ENCODE results near the gene FEM1A.
A peak's percentile ranks its signal among the peaks of the same experiment; 100 is the strongest.
"Not testable (repeated sequence)": the region's sequence is repeated elsewhere in the genome, so short reads cannot be mapped to it uniquely, and the experiment has no call there.

The FEM1A gene

DNA sequence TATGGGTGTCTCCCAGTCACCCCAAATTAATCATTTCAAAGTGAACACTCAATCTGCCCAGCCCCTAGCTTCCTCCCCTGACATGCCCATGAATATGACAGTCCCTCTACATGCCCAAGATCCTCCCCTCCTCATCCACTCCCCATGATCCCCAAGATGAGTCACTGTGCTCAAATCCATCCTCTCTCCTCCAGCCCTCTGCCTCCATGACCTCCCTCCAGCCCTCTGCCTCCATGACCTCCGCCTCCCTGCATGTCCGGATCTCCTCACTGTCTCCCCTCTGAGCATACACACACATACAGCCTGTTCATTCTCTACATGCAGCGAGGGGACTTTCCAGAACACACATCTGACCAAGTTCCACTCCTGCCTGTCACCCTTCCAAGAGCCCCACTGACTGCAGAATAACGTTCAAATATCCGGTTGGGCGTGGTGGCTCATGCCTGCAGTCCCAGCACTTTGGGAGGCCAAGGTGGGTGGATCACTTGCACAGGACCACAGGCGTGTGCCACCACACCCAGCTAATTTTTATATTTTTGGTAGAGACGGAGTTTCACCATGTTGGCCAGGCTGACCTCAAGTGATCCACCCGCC is 18.4 kb upstream of the FEM1A start:
- no peak overlapping the region for H3K4me3 ChIP-seq (ENCODE audit: low read depth in 1 of 2, low read length in 2 of 2)
- no peaks in the 10 kb centered on the region for H3K4me1 ChIP-seq (ENCODE audit: control insufficient read depth in 1 of 2, insufficient read depth in 2 of 2, low read length in 2 of 2)
- no peaks in the 10 kb centered on the region for H3K9me3 ChIP-seq (ENCODE audit: control insufficient read depth in 1 of 2, low read length in 2 of 2)
- peaks cover 0 to 3% of the 10 kb centered on the region in 2 donors for H3K27me3 ChIP-seq (ENCODE audit: control insufficient read depth in 1 of 2, insufficient read depth in 2 of 2, low read length in 2 of 2)
- no peak overlapping the region for H3K9ac ChIP-seq (ENCODE audit: low read depth in 1 of 2, low read length in 2 of 2)
- H3K36me3 ChIP-seq (ENCODE audit: control insufficient read depth in 1 of 2, insufficient read depth in 2 of 2, low read length in 2 of 2) = no peaks in the 10 kb centered on the region
- no peak overlapping the region for H3K27ac ChIP-seq (ENCODE audit: low read depth, low read length)

DNA sequence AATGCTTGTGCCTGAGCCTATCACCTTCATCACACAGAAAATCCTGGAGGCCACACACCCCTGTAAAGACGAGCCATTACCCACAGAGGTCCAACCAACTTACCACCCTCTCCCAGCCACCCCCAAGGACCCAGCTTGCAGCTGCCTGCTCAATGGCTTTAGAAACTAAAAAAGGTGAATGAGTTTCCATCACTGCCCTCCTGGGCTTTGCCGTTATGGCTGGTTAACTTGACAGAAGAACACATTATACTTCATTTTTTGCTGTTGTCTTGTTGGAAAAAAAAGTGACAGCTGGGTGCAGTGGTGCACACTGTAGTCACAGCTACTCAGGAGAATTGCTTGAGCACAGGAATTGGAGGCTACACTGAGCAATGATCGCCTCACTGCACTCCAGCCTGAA is 17.4 kb upstream of the FEM1A start:
- peaks cover 0 to 3% of the 10 kb centered on the region in 2 donors for H3K27me3 ChIP-seq (ENCODE audit: control insufficient read depth in 1 of 2, insufficient read depth in 2 of 2, low read length in 2 of 2)
- no peak overlapping the region for H3K9ac ChIP-seq (ENCODE audit: low read depth in 1 of 2, low read length in 2 of 2)
- H3K4me1 ChIP-seq (ENCODE audit: control insufficient read depth in 1 of 2, insufficient read depth in 2 of 2, low read length in 2 of 2) = no peaks in the 10 kb centered on the region
- H3K9me3 ChIP-seq (ENCODE audit: control insufficient read depth in 1 of 2, low read length in 2 of 2) = no peaks in the 10 kb centered on the region
- H3K36me3 ChIP-seq (ENCODE audit: control insufficient read depth in 1 of 2, insufficient read depth in 2 of 2, low read length in 2 of 2) = no peaks in the 10 kb centered on the region
- H3K27ac ChIP-seq (ENCODE audit: low read depth, low read length) = no peak overlapping the region
- H3K4me3 ChIP-seq (ENCODE audit: low read depth in 1 of 2, low read length in 2 of 2) = no peak overlapping the region

DNA sequence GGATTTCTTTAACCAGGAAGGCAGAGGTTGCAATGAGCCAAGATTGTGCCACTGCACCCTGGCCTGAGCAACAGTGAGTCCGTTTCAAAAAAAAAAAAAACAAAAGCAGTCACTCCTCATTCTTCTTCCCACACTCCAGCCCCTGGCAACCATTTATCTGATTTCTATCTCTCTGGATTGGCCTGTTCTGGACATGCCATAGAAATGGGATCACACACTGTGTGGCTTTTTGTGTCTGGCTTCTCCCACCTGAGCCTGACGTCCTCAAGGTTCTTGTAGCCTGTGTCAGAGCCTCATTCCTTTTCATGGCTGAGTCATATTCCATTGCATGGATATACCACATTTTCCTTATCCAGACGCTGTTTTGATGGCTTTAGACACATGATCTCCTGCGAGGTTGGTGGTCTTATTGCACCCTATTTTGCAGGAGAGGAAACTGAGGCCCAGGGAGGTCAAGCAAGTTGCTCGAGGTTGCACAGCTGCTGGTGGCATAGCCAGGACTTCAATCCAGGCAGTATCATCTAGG is 15.8 kb upstream of the FEM1A start:
- Histone ChIP-seq H3K9me3 (ENCODE audit: control insufficient read depth in 1 of 2, low read length in 2 of 2) (peaks cover under 1% of the 10 kb centered on the region in 2 donors), H3K27me3 (ENCODE audit: control insufficient read depth in 1 of 2, insufficient read depth in 2 of 2, low read length in 2 of 2) (peaks cover 0 to 3% of the 10 kb centered on the region in 2 donors)

DNA sequence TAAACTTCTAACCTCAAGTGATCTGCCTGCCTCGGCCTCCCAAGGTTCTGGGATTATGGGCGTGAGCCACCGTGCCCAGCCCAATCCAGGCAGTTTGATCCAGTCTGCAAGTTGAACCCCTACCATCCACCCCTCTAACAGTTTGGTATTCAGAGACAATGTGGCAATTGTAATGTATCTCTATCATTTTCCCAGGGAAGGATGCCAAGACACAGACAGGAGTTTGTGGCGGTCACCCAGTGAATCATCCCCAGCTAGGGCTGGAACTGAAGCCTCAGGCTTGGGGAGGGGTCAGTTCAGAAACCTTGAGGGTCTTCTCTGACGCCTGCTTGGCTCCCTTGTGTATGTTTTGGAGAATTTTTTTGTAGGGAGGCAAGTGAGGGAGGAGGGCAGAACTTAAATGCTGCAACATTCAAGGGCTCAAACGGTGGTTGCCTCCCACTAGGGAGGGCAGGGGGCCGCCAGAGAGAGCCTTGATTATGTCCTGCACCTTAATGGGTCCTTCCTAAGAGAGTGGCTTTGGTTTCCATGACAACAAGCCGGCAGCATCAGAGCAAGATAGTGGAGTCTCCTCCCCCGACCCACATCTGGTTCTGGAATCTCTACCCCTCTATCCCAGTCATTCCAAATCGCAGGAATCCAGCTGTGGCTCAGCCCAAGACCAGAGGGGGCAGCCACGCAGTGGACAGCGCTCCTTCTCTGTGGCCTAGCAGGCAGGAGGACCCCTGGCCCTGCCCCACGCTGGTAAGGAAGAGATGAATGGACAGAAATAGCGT is 14.9 kb upstream of the FEM1A start:
- Histone ChIP-seq H3K4me3 (ENCODE audit: low read depth in 1 of 2, low read length in 2 of 2) (no peak overlapping the region), H3K9me3 (ENCODE audit: control insufficient read depth in 1 of 2, low read length in 2 of 2) (peaks cover 4% of the 10 kb centered on the region in 2 donors), H3K36me3 (ENCODE audit: control insufficient read depth in 1 of 2, insufficient read depth in 2 of 2, low read length in 2 of 2) (no peaks in the 10 kb centered on the region), H3K9ac (ENCODE audit: low read depth in 1 of 2, low read length in 2 of 2) (no peak overlapping the region), H3K27ac (ENCODE audit: low read depth, low read length) (no peak overlapping the region), H3K4me1 (ENCODE audit: control insufficient read depth in 1 of 2, insufficient read depth in 2 of 2, low read length in 2 of 2) (no peaks in the 10 kb centered on the region), H3K27me3 (ENCODE audit: control insufficient read depth in 1 of 2, insufficient read depth in 2 of 2, low read length in 2 of 2) (peaks cover 0 to 3% of the 10 kb centered on the region in 2 donors)

More for the DNA sequence above, 15.8 kb upstream of the FEM1A start:
- H3K4me1 ChIP-seq (ENCODE audit: control insufficient read depth in 1 of 2, insufficient read depth in 2 of 2, low read length in 2 of 2) = no peaks in the 10 kb centered on the region
- H3K27ac ChIP-seq (ENCODE audit: low read depth, low read length) = no peak overlapping the region
- H3K4me3 ChIP-seq (ENCODE audit: low read depth in 1 of 2, low read length in 2 of 2) = no peak overlapping the region
- H3K9ac ChIP-seq (ENCODE audit: low read depth in 1 of 2, low read length in 2 of 2) = no peak overlapping the region
- no peaks in the 10 kb centered on the region for H3K36me3 ChIP-seq (ENCODE audit: control insufficient read depth in 1 of 2, insufficient read depth in 2 of 2, low read length in 2 of 2)

DNA sequence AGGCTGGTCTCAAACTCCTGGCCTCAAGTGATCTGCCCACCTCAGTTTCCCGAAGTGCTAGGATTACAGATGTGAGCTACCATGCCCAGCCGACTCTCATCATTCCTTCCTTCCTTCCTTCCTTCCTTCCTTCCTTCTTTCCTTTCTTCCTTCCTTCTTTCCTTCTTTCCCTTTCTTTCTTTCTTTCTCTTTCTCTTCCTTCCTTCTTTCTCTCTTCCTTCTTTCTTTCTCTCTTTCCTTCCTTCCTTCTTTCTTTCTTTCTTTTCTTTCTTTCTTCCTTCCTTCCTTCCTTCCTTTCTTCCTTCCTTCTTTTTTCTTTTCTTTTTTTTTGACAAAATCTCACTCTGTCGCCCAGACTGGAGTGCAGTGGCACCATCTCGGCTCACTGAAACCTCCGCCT is 13.4 kb upstream of the FEM1A start:
- H3K9me3 ChIP-seq (ENCODE audit: control insufficient read depth in 1 of 2, low read length in 2 of 2); H3K4me3 ChIP-seq (ENCODE audit: low read depth in 1 of 2, low read length in 2 of 2); H3K27ac ChIP-seq (ENCODE audit: low read depth, low read length); H3K4me1 ChIP-seq (ENCODE audit: control insufficient read depth in 1 of 2, insufficient read depth in 2 of 2, low read length in 2 of 2); H3K27me3 ChIP-seq (ENCODE audit: control insufficient read depth in 1 of 2, insufficient read depth in 2 of 2, low read length in 2 of 2); H3K36me3 ChIP-seq (ENCODE audit: control insufficient read depth in 1 of 2, insufficient read depth in 2 of 2, low read length in 2 of 2); H3K9ac ChIP-seq (ENCODE audit: low read depth in 1 of 2, low read length in 2 of 2): not testable (repeated sequence)

DNA sequence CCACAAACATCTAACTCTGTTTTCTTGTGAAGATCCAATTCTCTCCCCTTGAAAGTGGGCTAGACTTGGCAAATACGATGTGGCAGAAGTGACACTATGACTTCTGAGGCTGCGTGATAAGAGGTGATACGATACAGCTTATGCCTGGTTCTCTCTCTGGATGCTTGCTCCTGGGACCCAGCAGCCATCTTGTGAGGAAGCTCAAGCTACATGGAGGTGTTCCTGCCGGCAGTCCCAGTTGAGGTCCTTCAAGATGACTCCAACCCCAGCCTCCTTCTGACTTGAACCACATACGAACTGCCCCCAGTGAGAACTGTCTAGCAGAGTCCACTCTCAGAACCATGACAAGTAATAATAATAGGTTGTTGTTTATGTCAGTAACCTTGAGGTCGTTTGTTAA is 10.7 kb upstream of the FEM1A start:
- Histone ChIP-seq H3K9me3 (ENCODE audit: control insufficient read depth in 1 of 2, low read length in 2 of 2) (peaks cover 4% of the 10 kb centered on the region in 2 donors), H3K9ac (ENCODE audit: low read depth in 1 of 2, low read length in 2 of 2) (no peak overlapping the region), H3K4me1 (ENCODE audit: control insufficient read depth in 1 of 2, insufficient read depth in 2 of 2, low read length in 2 of 2) (no peaks in the 10 kb centered on the region), H3K4me3 (ENCODE audit: low read depth in 1 of 2, low read length in 2 of 2) (no peak overlapping the region), H3K27me3 (ENCODE audit: control insufficient read depth in 1 of 2, insufficient read depth in 2 of 2, low read length in 2 of 2) (no peaks in the 10 kb centered on the region), H3K36me3 (ENCODE audit: control insufficient read depth in 1 of 2, insufficient read depth in 2 of 2, low read length in 2 of 2) (no peaks in the 10 kb centered on the region), H3K27ac (ENCODE audit: low read depth, low read length) (no peak overlapping the region)

DNA sequence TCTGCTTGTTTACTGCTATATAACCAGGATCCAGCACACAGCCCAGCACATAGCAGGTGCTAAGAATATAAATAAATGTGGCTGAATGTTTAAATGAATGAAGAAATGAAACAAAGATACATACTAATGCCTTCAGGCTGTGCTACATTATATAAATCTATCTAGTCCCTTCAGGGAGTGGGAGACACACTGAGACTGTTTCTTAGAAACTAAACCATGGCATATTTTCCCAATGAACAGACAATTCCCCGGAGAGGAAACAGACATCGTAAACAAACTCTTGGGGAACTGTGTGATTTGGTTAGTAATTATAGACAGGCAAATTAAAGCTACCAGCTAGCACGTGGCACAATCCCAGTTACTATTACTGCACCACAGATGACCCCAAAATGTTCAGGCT is 9.7 kb upstream of the FEM1A start:
- Histone ChIP-seq H3K27ac (ENCODE audit: low read depth, low read length) (no peak overlapping the region), H3K4me1 (ENCODE audit: control insufficient read depth in 1 of 2, insufficient read depth in 2 of 2, low read length in 2 of 2) (no peaks in the 10 kb centered on the region), H3K9ac (ENCODE audit: low read depth in 1 of 2, low read length in 2 of 2) (no peak overlapping the region), H3K36me3 (ENCODE audit: control insufficient read depth in 1 of 2, insufficient read depth in 2 of 2, low read length in 2 of 2) (no peaks in the 10 kb centered on the region), H3K9me3 (ENCODE audit: control insufficient read depth in 1 of 2, low read length in 2 of 2) (peaks cover 4% of the 10 kb centered on the region in 2 donors), H3K27me3 (ENCODE audit: control insufficient read depth in 1 of 2, insufficient read depth in 2 of 2, low read length in 2 of 2) (no peaks in the 10 kb centered on the region), H3K4me3 (ENCODE audit: low read depth in 1 of 2, low read length in 2 of 2) (no peak overlapping the region)

DNA sequence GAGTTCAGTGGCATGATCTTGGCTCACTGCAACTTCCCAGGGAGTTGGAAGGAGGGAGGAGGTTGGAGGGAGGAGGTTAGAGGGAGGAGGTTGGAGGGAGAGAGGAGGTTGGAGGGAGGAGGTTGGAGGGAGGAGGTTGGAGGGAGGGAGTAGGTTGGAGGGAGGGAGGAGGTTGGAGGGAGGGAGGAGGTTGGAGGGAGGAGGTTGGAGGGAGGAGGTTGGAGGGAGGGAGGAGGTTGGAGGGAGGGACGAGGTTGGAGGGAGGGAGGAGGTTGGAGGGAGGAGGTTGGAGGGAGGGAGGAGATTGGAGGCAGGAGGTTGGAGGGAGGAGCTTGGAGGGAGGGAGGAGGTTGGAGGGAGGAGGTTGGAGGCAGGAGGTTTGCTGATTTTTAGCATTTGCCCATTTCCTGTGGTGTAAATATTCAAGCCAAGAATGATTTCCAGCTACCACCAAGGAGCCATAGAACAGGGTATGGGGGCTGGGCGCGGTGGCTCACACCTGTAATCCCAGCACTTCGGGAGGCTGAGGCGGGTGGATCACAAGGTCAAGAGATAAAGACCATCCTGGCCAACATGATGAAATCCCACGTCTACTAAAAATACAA is 5.0 kb upstream of the FEM1A start:
- H3K4me3 ChIP-seq (ENCODE audit: low read depth in 1 of 2, low read length in 2 of 2); H3K9me3 ChIP-seq (ENCODE audit: control insufficient read depth in 1 of 2, low read length in 2 of 2); H3K27me3 ChIP-seq (ENCODE audit: control insufficient read depth in 1 of 2, insufficient read depth in 2 of 2, low read length in 2 of 2); H3K27ac ChIP-seq (ENCODE audit: low read depth, low read length); H3K36me3 ChIP-seq (ENCODE audit: control insufficient read depth in 1 of 2, insufficient read depth in 2 of 2, low read length in 2 of 2); H3K9ac ChIP-seq (ENCODE audit: low read depth in 1 of 2, low read length in 2 of 2); H3K4me1 ChIP-seq (ENCODE audit: control insufficient read depth in 1 of 2, insufficient read depth in 2 of 2, low read length in 2 of 2): not testable (repeated sequence)

DNA sequence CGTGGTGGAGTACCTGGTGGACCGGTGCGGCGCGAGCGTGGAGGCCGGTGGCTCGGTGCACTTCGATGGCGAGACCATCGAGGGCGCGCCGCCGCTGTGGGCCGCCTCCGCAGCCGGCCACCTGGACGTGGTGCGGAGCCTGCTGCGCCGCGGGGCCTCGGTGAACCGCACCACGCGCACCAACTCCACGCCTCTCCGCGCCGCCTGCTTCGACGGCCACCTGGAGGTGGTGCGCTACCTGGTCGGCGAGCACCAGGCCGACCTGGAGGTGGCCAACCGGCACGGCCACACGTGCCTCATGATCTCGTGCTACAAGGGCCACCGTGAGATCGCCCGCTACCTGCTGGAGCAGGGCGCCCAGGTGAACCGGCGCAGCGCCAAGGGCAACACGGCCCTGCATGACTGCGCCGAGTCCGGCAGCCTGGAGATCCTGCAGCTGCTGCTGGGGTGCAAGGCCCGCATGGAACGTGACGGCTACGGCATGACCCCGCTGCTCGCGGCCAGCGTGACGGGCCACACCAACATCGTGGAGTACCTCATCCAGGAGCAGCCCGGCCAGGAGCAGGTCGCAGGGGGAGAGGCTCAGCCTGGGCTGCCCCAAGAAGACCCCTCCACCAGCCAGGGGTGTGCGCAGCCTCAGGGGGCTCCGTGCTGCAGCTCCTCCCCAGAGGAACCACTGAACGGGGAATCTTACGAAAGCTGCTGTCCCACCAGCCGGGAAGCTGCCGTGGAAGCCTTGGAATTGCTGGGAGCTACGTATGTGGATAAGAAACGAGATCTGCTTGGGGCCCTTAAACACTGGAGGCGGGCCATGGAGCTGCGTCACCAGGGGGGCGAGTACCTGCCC is 708 bp downstream of the FEM1A start:
- Histone ChIP-seq H3K4me1 (ENCODE audit: control insufficient read depth in 1 of 2, insufficient read depth in 2 of 2, low read length in 2 of 2) (peaks cover 16 to 31% of the 10 kb centered on the region in 2 donors), H3K36me3 (ENCODE audit: control insufficient read depth in 1 of 2, insufficient read depth in 2 of 2, low read length in 2 of 2) (peaks cover 12 to 35% of the 10 kb centered on the region in 2 donors), H3K4me3 (ENCODE audit: low read depth in 1 of 2, low read length in 2 of 2) (peak overlapping the region; percentile 64 to 83), H3K27ac (ENCODE audit: low read depth, low read length) (peak overlapping the region; percentile 75), H3K9ac (ENCODE audit: low read depth in 1 of 2, low read length in 2 of 2) (peak overlapping the region; percentile 77 to 80)
- not testable (repeated sequence) for H3K9me3 ChIP-seq (ENCODE audit: control insufficient read depth in 1 of 2, low read length in 2 of 2); H3K27me3 ChIP-seq (ENCODE audit: control insufficient read depth in 1 of 2, insufficient read depth in 2 of 2, low read length in 2 of 2)

DNA sequence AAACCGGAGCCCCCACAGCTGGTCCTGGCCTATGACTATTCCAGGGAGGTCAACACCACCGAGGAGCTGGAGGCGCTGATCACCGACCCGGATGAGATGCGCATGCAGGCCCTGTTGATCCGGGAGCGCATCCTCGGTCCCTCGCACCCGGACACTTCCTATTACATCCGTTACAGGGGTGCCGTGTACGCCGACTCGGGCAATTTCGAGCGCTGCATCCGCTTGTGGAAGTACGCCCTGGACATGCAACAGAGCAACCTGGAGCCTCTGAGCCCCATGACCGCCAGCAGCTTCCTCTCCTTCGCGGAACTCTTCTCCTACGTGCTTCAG is 1.3 kb downstream of the FEM1A start:
- not testable (repeated sequence) for H3K9me3 ChIP-seq (ENCODE audit: control insufficient read depth in 1 of 2, low read length in 2 of 2); H3K27me3 ChIP-seq (ENCODE audit: control insufficient read depth in 1 of 2, insufficient read depth in 2 of 2, low read length in 2 of 2); H3K27ac ChIP-seq (ENCODE audit: low read depth, low read length); H3K9ac ChIP-seq (ENCODE audit: low read depth in 1 of 2, low read length in 2 of 2)
- Histone ChIP-seq H3K4me1 (ENCODE audit: control insufficient read depth in 1 of 2, insufficient read depth in 2 of 2, low read length in 2 of 2) (peaks cover 16 to 31% of the 10 kb centered on the region in 2 donors), H3K4me3 (ENCODE audit: low read depth in 1 of 2, low read length in 2 of 2) (peak overlapping the region; percentile 64 to 83), H3K36me3 (ENCODE audit: control insufficient read depth in 1 of 2, insufficient read depth in 2 of 2, low read length in 2 of 2) (peaks cover 12 to 35% of the 10 kb centered on the region in 2 donors)

Measured in duodenal mucosa (tissue), 2 donors.